ENCODE measurements around the gene TEX14. TPM values are rescaled to one million over a fixed set of nuclear protein-coding genes. Genes with fewer than 3 reads are reported as not detected.

Gene TEX14
- polyA plus RNA-seq, 1 donor (not counting 4 experiments of a cell fraction or from before 2014, with no cell fraction given): 0.16 TPM

DNA sequence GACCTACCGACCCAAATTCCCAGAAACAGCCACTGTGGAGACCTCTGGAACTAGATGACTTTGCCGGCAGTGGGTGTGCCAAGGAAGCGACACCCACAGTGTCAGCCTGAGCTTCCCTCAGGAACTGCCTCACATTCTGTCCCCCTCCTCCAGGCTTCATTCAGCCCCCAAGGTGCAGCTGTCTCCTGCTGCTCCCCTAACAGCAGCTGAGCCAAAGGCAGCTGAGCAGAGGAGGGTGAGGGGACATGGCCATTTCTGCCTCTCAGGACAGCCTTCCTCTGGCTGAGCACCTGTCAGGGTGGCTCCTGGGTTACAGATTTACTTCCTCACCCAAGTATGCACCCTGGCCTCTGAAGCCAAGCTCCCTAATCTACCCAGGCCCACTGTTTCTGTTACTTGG is 155.3 kb downstream of the TEX14 start:
- Histone ChIP-seq H4K20me1 (ENCODE audit: control insufficient read depth, extremely low read depth, insufficient read depth, low read length) (no peaks in the 10 kb centered on the region), H3K27me3 (ENCODE audit: control insufficient read depth, extremely low read depth, insufficient read depth, low read length) (peaks cover 16% of the 10 kb centered on the region), H3K9ac (ENCODE audit: control insufficient read depth, extremely low read depth, insufficient read depth, low read length) (no peak overlapping the region), H3K79me2 (ENCODE audit: control insufficient read depth, insufficient read depth, low read length) (no peaks in the 10 kb centered on the region), H2AFZ (ENCODE audit: control insufficient read depth, low read length) (no peak overlapping the region), H3K4me2 (ENCODE audit: control insufficient read depth, extremely low read depth, insufficient read depth, low read depth, low read length) (no peak overlapping the region), H3K4me3 (ENCODE audit: control insufficient read depth in 2 of 3, extremely low read depth in 1 of 3, insufficient read depth in 2 of 3, low read depth in 1 of 3, low read length in 3 of 3) (no peak overlapping the region), H3K4me1 (ENCODE audit: control insufficient read depth, extremely low read depth, insufficient read depth, low read length) (peaks cover 4% of the 10 kb centered on the region), H3K9me3 (ENCODE audit: control insufficient read depth, low read depth, low read length) (no peaks in the 10 kb centered on the region), H3K36me3 (ENCODE audit: control insufficient read depth in 2 of 2, extremely low read depth in 1 of 2, insufficient read depth in 2 of 2, low read length in 2 of 2) (no peaks in the 10 kb centered on the region), H3K27ac (ENCODE audit: control insufficient read depth, insufficient read depth, low read length) (no peak overlapping the region), H3K9me1 (ENCODE audit: control insufficient read depth, extremely low read depth, insufficient read depth, low read length) (no peaks in the 10 kb centered on the region)
- DNase-seq (ENCODE audit: low read depth, low spot score) (no peak), FAIRE-seq (no peak)
- TF ChIP-seq, protein P1, sequence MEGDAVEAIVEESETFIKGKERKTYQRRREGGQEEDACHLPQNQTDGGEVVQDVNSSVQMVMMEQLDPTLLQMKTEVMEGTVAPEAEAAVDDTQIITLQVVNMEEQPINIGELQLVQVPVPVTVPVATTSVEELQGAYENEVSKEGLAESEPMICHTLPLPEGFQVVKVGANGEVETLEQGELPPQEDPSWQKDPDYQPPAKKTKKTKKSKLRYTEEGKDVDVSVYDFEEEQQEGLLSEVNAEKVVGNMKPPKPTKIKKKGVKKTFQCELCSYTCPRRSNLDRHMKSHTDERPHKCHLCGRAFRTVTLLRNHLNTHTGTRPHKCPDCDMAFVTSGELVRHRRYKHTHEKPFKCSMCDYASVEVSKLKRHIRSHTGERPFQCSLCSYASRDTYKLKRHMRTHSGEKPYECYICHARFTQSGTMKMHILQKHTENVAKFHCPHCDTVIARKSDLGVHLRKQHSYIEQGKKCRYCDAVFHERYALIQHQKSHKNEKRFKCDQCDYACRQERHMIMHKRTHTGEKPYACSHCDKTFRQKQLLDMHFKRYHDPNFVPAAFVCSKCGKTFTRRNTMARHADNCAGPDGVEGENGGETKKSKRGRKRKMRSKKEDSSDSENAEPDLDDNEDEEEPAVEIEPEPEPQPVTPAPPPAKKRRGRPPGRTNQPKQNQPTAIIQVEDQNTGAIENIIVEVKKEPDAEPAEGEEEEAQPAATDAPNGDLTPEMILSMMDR (optimal IDR thresholded peaks at IDR 0.05 in 1 of 3, IDR thresholded peaks at IDR 0.05 in 1 of 3, conservative IDR thresholded peaks at IDR 0.05 in 1 of 3; ENCODE audit: extremely low read depth in 1 of 3, insufficient read depth in 2 of 3, low read length in 3 of 3): no peak
- TF ChIP-seq EZH2 (IDR thresholded peaks at IDR 0.05; ENCODE audit: low read length): no peak
- dilution Hi-C loops (cut with MboI; ENCODE audit: extremely low pct_ligation_motif_present, low sequenced_read_pairs): no loop called here

DNA sequence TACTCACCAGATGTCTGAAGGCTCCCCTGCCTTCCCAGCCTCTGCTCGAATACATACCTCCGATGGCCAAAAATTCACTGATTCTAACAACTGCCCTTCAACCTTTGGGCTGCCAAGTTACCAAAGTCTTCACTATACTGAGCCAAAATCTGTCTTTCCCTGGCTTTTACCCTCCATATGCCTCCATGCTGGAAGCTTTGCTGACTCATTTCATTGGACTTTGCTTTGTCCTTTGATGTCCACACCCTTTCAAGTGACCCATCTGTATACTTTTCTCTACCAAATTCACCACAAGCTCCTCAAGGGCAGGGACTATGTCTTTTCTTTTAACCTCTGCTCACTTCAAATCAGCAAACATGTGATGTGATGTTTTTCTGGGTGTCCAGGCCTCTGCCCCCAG is 156.4 kb downstream of the TEX14 start:
- H4K20me1 ChIP-seq (ENCODE audit: control insufficient read depth, extremely low read depth, insufficient read depth, low read length): no peaks in the 10 kb centered on the region
- H3K27ac ChIP-seq (ENCODE audit: control insufficient read depth, insufficient read depth, low read length): no peak overlapping the region
- H3K9me3 ChIP-seq (ENCODE audit: control insufficient read depth, low read depth, low read length): no peaks in the 10 kb centered on the region
- H3K9me1 ChIP-seq (ENCODE audit: control insufficient read depth, extremely low read depth, insufficient read depth, low read length): no peaks in the 10 kb centered on the region
- no peaks in the 10 kb centered on the region for H3K36me3 ChIP-seq (ENCODE audit: control insufficient read depth in 2 of 2, extremely low read depth in 1 of 2, insufficient read depth in 2 of 2, low read length in 2 of 2)
- no peak overlapping the region for H3K9ac ChIP-seq (ENCODE audit: control insufficient read depth, extremely low read depth, insufficient read depth, low read length)
- FAIRE-seq (no peak), DNase-seq (ENCODE audit: low read depth, low spot score) (no peak)
- no peak overlapping the region for H3K4me2 ChIP-seq (ENCODE audit: control insufficient read depth, extremely low read depth, insufficient read depth, low read depth, low read length)
- no peak overlapping the region for H2AFZ ChIP-seq (ENCODE audit: control insufficient read depth, low read length)
- dilution Hi-C loops (cut with MboI; ENCODE audit: extremely low pct_ligation_motif_present, low sequenced_read_pairs): no loop called here
- peaks cover 21% of the 10 kb centered on the region for H3K27me3 ChIP-seq (ENCODE audit: control insufficient read depth, extremely low read depth, insufficient read depth, low read length)
- TF ChIP-seq, protein P1 (optimal IDR thresholded peaks at IDR 0.05 in 1 of 3, IDR thresholded peaks at IDR 0.05 in 1 of 3, conservative IDR thresholded peaks at IDR 0.05 in 1 of 3; ENCODE audit: extremely low read depth in 1 of 3, insufficient read depth in 2 of 3, low read length in 3 of 3): no peak
- TF ChIP-seq EZH2 (IDR thresholded peaks at IDR 0.05; ENCODE audit: low read length): no peak
- H3K4me3 ChIP-seq (ENCODE audit: control insufficient read depth in 2 of 3, extremely low read depth in 1 of 3, insufficient read depth in 2 of 3, low read depth in 1 of 3, low read length in 3 of 3): no peak overlapping the region
- H3K79me2 ChIP-seq (ENCODE audit: control insufficient read depth, insufficient read depth, low read length): no peaks in the 10 kb centered on the region
- peaks cover 4% of the 10 kb centered on the region for H3K4me1 ChIP-seq (ENCODE audit: control insufficient read depth, extremely low read depth, insufficient read depth, low read length)

Measured in keratinocyte (primary cell).